Spleen (tissue), 7 donors: ENCODE results near the gene SPTSSB.

Experiments
- CTCF ChIP-seq, 11 experiments: fragments of 200-600 bp in 7 of 11; fragments of 450-650 bp in 4 of 11; sonication (generic) in 4 of 11; IDR thresholded peaks in 8 of 11; conservative IDR thresholded peaks in 3 of 11; 1 replicate in 7 of 11; 2 replicates in 4 of 11; pipeline versions ENCODE4 v1.4.0 to v1.8.0; 2016 to 2021; ENCODE audit warnings: antibody characterized with exemption in 11 of 11, inconsistent platforms in 4 of 11, mild to moderate bottlenecking in 1 of 11
- POLR2A ChIP-seq, 3 donors: fragments of 450-650 bp; IDR thresholded peaks; one replicate each; pipeline ENCODE4 v1.5.1; 2017; ENCODE audit warnings: antibody characterized with exemption in 3 of 3, mild to moderate bottlenecking in 1 of 3
- POLR2AphosphoS5 ChIP-seq, 3 donors: sonication (generic); formaldehyde crosslinking; IDR thresholded peaks; one replicate each; pipeline ENCODE4 v1.5.1; 2017; ENCODE audit warnings: antibody characterized with exemption in 3 of 3
- donor health status: DM: no; HTN: no; CAD: no; lungs with moderate emphysema.
- donor health status: DM: no; HTN: no; CAD: no.
- donor health status: DM: no; HTN: no; CAD: no.

- no peak for TF ChIP-seq CTCF (IDR thresholded peaks at IDR 0.05 in 8 of 11, conservative IDR thresholded peaks at IDR 0.05 in 3 of 11)
- no peak for TF ChIP-seq POLR2AphosphoS5 (IDR thresholded peaks at IDR 0.05)
- TF ChIP-seq POLR2A (IDR thresholded peaks at IDR 0.05) = no peak
Observed at GRCh38 chr3:161388855-161389254, 17.5 kb upstream of the SPTSSB start.
